NCI-H146 (cell line): ENCODE results near the gene MYO3B.

ENCODE experiments used
- DNase-seq: peaks from one replicate; lab custom pipeline; 2025; lab: John Stamatoyannopoulos, UW

Gene MYO3B

GRCh38 chr2:170161516-170162270 lies 16.3 kb upstream of the MYO3B start:
- DNase-seq: no peak

DNA sequence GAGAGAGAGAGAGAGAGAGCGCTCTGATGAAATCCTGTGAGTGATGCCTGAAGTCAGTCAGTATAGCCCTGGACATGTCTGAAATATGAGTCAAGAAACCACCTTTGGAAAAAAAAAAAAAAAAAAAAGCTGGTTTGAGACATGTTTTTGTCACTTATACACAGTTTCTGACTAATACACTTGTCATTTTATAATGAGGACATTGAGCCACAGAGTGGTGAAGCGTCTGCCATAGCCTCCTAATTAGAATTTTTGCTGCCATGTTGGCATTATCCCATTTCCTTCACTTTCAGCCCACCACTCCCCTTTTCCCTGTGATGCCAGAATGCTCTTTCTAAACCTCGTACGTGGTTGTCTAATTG lies 15.7 kb upstream of the MYO3B start:
- no peak for DNase-seq

DNA sequence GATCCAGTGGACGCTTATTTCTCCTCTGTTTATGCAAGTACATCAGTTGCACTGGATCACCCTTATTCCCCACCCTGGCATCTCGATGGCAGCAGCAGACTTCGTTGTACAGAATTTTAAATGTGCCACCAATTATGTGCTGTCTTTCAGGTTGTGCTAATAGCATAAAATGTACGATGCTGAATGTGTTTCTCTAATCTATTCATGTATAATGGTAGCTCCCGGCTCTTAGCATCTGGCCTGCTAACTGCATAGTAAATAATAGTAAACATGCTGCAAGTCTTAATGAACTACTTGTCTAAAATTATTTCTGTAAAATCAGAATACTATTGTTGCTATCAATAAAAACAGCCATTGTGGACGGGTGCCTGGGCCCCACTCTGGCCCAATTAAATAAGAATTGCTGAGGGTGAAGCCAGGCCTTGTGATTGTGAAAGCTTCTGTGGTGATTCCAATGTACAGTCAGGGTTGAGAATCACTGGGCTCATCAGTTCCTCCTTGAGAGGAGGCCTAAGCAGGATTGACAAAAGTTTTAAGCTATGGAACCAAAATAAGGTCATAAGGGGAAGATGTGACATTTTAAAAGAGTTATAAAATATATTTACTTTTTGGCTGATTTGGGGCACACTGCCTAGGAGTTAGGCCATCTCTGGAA lies 14.4 kb upstream of the MYO3B start:
- no peak for DNase-seq

- no peak for DNase-seq
These were observed 12.8 kb upstream of the MYO3B start for GRCh38 chr2:170165129-170165528.

DNA sequence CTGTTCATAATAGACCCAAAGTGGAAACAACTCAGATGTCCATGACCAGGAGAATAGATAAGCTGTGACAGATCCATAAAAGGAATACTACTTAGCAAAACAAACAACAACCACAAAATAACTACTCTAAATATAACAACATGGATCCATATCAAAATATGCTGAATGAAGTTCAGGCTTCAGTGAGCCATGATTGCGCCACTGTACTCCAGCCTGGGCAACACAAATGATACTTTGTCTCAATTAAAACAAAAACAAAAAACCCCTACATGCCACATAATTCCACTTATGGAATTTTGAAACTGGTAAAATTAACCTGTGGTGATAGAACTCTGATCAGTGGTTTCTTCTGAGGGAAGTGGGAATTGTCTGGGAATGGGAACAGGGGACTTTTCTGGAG lies 11.2 kb upstream of the MYO3B start:
- DNase-seq: no peak

GRCh38 chr2:170170281-170171040 lies 7.5 kb upstream of the MYO3B start:
- DNase-seq: peak; percentile 59

- no peak for DNase-seq
These were observed 1.7 kb upstream of the MYO3B start for GRCh38 chr2:170176212-170176611.

DNA sequence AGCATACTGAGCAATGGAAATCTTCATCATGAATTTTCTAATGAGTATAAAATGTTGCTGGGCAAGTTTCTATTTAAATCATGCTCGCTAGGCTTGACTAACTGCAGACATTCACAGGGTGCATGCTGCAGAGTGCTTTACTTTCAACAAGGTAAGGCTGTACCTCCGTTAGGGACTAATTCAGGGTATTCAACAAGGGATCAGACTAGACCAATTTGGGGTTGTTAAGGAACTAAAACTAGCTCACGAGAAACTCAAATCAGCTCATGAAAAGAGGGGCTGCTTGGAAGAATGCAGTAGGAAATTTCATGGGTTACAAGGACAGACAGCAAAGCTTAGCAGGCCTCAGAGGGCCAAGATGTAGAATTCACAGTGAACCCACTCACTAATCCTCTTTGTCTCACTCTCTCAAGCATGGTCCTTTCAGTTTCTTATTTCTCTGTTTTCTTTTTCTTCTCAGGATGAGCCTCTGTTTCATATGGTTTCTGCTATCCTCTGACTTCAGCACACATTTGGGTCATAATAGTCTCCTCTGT lies 2.2 kb downstream of the MYO3B start:
- no peak for DNase-seq

DNA sequence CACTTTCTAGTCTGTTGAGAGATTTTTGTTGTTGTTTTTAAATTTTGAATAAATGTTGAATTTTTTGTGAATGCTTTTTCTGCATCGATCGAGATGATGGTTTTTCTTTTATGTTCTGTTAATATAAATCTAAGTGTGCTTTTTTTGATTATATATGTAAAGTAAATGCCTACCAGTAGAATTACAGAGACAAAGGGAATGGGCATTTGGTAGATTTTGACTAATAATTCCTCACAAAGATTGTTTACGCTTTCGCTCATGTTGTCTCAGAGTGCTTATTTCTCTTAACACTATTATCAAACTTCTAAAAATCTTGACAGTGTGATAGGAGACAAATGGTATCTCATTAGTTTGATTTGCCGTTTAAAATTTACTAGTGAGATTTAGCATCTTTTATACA lies 3.7 kb downstream of the MYO3B start:
- no peak for DNase-seq

- DNase-seq: no peak
These were observed 7.4 kb downstream of the MYO3B start for GRCh38 chr2:170185319-170185718.

DNA sequence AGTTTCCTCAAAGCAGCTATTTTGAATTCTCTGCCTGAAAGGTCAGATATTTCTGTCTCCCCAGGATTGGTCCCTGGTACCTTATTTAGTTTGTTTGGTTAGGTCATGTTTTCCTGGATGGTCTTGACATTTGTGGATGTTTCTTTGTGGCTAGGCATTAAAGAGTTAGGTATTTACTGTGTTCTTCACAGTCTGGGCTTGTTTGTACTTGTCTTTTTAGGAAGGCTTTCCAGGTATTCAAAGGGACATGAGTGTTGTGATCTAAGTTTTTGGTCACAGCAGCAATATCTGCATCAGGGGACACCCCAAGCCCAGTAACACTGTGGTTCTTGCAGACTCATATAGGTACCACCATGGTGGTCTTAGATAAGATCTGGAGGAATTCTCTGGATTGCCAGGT lies 11.8 kb downstream of the MYO3B start:
- no peak for DNase-seq

DNA sequence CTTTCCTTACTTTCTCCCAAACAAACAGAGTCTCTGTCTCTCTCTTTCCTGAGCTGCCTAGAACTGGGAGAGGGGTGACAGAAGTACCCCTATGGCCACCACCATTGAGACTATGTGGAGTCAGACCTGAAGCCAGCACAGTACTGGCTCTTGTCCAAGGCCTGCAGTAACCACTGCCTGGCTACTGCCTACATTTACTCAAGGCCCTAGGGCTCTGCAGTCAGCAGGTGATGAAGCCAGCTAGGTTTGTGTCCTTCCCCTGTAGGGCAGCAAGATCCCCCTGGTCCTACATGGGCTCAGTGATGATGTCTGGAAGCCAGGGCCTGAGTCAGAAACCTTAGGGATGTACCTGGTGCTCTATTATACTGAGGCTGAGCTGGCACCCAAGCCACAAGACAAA lies 12.2 kb downstream of the MYO3B start:
- DNase-seq: no peak

GRCh38 chr2:170191166-170191866 lies 13.4 kb downstream of the MYO3B start:
- no peak for DNase-seq

- DNase-seq: no peak
These were observed 19.0 kb downstream of the MYO3B start for GRCh38 chr2:170196963-170197362.

DNA sequence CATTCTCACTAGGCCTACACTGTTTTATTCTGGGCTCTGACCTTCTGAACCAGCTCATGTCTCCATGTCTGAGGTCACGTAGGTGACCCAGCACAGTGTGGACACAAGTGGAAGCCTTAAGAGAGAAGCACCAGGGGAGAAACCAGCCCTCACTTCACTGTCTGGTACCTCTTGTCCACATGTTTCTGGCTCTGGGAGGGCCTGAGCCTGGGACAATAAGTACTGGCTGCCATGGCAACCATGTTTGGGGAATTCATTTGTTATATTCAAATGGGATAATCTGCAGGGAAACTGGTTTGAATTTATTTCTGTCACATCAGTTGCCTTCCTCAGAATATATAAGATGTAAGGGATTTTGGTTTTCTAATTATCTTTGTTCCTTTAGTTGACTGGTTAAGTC lies 23.3 kb downstream of the MYO3B start:
- no peak for DNase-seq

DNA sequence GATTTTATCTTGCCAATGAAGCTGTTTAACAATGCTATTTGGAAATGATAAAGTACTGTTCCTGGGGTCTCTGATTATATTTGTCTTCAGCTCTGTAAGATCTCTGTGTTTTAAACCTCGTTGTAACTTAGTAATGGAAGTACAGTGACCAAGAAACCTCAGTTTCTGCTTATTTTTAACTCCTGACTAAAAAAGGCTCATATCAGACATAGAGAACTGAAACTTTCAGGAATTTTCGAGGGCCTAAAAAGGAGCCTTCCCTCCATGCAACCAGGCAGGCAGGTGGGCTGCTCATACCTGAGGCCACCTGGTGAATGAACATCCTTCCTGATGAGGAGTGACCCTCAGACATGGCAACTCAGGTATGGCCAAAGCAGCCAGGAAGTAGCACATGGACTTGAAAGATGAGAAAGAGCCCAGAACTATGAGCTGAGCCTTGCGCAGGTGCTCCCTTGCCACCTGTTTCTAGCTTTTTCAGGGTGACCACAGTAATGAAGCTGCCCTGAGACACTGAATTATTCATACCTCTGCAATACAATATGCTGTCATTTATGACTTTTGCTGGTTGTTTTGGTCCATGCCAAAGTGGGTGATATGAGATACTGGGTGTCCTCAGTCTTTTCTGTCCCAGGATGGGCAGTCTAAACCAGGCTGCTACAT lies 23.9 kb downstream of the MYO3B start:
- DNase-seq: no peak

GRCh38 chr2:170202437-170202836 lies 24.5 kb downstream of the MYO3B start:
- no peak for DNase-seq

- no peak for DNase-seq
These were observed 26.5 kb downstream of the MYO3B start for GRCh38 chr2:170204298-170204951.

- no peak for DNase-seq
These were observed 28.3 kb downstream of the MYO3B start for GRCh38 chr2:170206246-170206645.

DNA sequence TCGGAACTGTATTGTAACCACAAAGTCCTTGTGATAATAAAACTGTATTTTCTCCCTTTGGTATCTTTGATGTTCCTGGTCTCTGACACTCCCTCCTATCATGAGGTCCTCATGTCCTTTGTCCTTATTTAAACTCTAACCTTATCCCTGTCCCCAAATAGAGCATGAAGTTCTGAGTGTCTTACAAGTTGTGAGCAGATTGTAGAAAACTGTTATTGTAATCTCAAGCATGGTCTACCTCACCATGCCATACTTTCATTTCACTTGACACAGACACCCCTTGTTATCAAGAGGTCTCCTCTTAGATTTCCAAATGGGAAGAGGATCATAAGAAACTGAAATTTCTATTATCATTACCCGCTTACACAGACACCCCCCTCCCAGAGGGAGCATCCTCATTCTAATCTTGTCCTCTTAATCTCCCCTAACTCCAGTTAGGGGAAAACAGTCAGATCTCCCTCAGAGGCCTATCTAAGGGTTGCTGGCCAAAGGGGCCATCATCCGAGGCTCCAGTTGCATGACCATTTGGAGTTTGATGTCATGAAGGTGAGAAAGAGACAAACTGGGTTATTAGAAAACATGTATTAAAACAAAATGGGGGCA lies 29.0 kb downstream of the MYO3B start:
- DNase-seq: no peak

DNA sequence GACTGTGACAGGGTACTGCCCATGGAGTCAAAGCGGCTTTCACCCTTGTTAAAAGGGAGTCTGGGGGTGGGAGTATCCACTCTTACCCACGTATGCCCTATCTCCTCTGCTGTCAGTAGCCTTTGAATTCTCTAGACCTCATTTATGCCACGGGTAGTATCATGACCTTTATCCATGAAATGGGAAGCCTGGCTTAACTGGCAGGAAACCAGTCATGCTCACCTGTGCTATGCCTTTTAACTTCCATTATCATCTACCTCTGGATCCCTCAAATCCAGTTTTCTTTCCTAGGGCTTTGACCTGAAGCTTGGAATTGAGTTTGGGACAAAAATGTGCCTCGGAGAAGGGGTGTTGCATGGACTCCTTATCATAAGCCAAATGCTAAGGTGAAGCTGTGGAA lies 30.0 kb downstream of the MYO3B start:
- DNase-seq: no peak
